ENCODE measurements around the gene MAD1L1.

The MAD1L1 gene

GRCh38 chr7:2019711-2020511, 212.8 kb downstream of the MAD1L1 start:
- no peak for FAIRE-seq

- FAIRE-seq, result no peak
These were observed 213.4 kb downstream of the MAD1L1 start for GRCh38 chr7:2019461-2019710.

- FAIRE-seq, result no peak
These were observed 213.9 kb downstream of the MAD1L1 start for GRCh38 chr7:2018569-2019460.

- no peak for FAIRE-seq
These were observed 214.7 kb downstream of the MAD1L1 start for GRCh38 chr7:2017914-2018568.

GRCh38 chr7:2017481-2017891, 215.3 kb downstream of the MAD1L1 start:
- no peak for FAIRE-seq

GRCh38 chr7:2016761-2017480, 215.8 kb downstream of the MAD1L1 start:
- FAIRE-seq, result no peak

- no peak for FAIRE-seq
These were observed 216.6 kb downstream of the MAD1L1 start for GRCh38 chr7:2016021-2016631.

- no peak for FAIRE-seq
These were observed 217.4 kb downstream of the MAD1L1 start for GRCh38 chr7:2015251-2015871.

- FAIRE-seq, result no peak
These were observed 218.1 kb downstream of the MAD1L1 start for GRCh38 chr7:2014391-2015241.

GRCh38 chr7:2013381-2014311, 219.1 kb downstream of the MAD1L1 start:
- no peak for FAIRE-seq

GRCh38 chr7:2012981-2013380, 219.8 kb downstream of the MAD1L1 start:
- no peak for FAIRE-seq

GRCh38 chr7:2012044-2012900, 220.5 kb downstream of the MAD1L1 start:
- FAIRE-seq, result no peak

GRCh38 chr7:2011266-2012043, 221.3 kb downstream of the MAD1L1 start:
- FAIRE-seq, result no peak

GRCh38 chr7:2010551-2011265, 222.0 kb downstream of the MAD1L1 start:
- no peak for FAIRE-seq

GRCh38 chr7:2010101-2010500, 222.6 kb downstream of the MAD1L1 start:
- FAIRE-seq, result no peak

GRCh38 chr7:2009541-2010001, 223.2 kb downstream of the MAD1L1 start:
- no peak for FAIRE-seq

- no peak for FAIRE-seq
These were observed 223.7 kb downstream of the MAD1L1 start for GRCh38 chr7:2008936-2009540.

Data from TTC549 (cell line).